Neural progenitor cell (in vitro differentiated cells): ENCODE measurements around the gene BLOC1S1. TPM values are rescaled to one million over a fixed set of nuclear protein-coding genes. Genes with fewer than 3 reads are reported as not detected.

ENCODE experiments used
- DNase-seq: peaks from one replicate; pipeline ENCODE4 v3.0.0-alpha.2; 2016; ENCODE audit warnings: low spot score
- H2AFZ ChIP-seq: fragments of 200-600 bp; sonication (generic); replicated peaks from 2 replicates; pipeline ENCODE4 v1.6.1; 2016; ENCODE audit warnings: antibody characterized with exemption
- H3F3A ChIP-seq: fragments of 200-600 bp; sonication (generic); 2 replicates; pipeline ENCODE4 v1.6.1; 2016; ENCODE audit warnings: antibody characterized with exemption, low read depth
- H3K27ac ChIP-seq: fragments of 200-600 bp; sonication (generic); 2 replicates; pipeline ENCODE4 v1.5.1; 2016; ENCODE audit warnings: mild to moderate bottlenecking
- H3K27me3 ChIP-seq: fragments of 200-600 bp; sonication (generic); 2 replicates; pipeline ENCODE4 v1.6.1; 2016; ENCODE audit warnings: mild to moderate bottlenecking, moderate library complexity
- H3K36me3 ChIP-seq: fragments of 200-600 bp; sonication (generic); 2 replicates; pipeline ENCODE4 v1.5.1; 2016
- H3K4me1 ChIP-seq: fragments of 200-600 bp; sonication (generic); 2 replicates; pipeline ENCODE4 v1.6.1; 2016; ENCODE audit warnings: mixed run types
- H3K4me2 ChIP-seq: fragments of 200-600 bp; sonication (generic); 2 replicates; pipeline ENCODE4 v1.6.1; 2016
- H3K4me3 ChIP-seq: fragments of 200-600 bp; sonication (generic); 2 replicates; pipeline ENCODE4 v1.5.1; 2016
- H3K79me2 ChIP-seq: fragments of 200-600 bp; sonication (generic); 2 replicates; pipeline ENCODE4 v1.6.1; 2016; ENCODE audit warnings: low read depth
- H3K9ac ChIP-seq: fragments of 200-600 bp; sonication (generic); 2 replicates; pipeline ENCODE4 v1.6.1; 2016
- H3K9me3 ChIP-seq: fragments of 200-600 bp; sonication (generic); 2 replicates; pipeline ENCODE4 v1.5.1; 2016; ENCODE audit warnings: low read depth
- H4K20me1 ChIP-seq: fragments of 200-600 bp; sonication (generic); 2 replicates; pipeline ENCODE4 v1.6.1; 2016; ENCODE audit warnings: low read depth
- H3K27ac Mint-ChIP-seq: 3 replicates; pipeline ENCODE4 v1.8.0; 2021; ENCODE audit warnings: mixed read lengths
- H3K27me3 Mint-ChIP-seq: 2 replicates; pipeline ENCODE4 v1.8.0; 2022; ENCODE audit warnings: low read depth, mild to moderate bottlenecking, inconsistent platforms, moderate library complexity, mixed read lengths; ENCODE audit not compliant: insufficient read depth
- H3K36me3 Mint-ChIP-seq: 3 replicates; pipeline ENCODE4 v1.8.0; 2021; ENCODE audit warnings: mixed read lengths
- H3K4me1 Mint-ChIP-seq: 3 replicates; pipeline ENCODE4 v1.8.0; 2021; ENCODE audit warnings: mixed read lengths
- H3K4me3 Mint-ChIP-seq: 3 replicates; pipeline ENCODE4 v1.8.0; 2021; ENCODE audit warnings: mild to moderate bottlenecking, moderate library complexity, mixed read lengths
- H3K9me3 Mint-ChIP-seq: 3 replicates; pipeline ENCODE4 v1.8.0; 2020; ENCODE audit warnings: mixed read lengths
- EZH2 ChIP-seq: fragments of 200-600 bp; sonication (generic); IDR thresholded peaks from 2 replicates; pipeline ENCODE4 v1.6.1; 2017; ENCODE audit warnings: antibody characterized with exemption, mild to moderate bottlenecking, moderate library complexity
- EZH2phosphoT487 ChIP-seq: fragments of 200-600 bp; sonication (generic); IDR thresholded peaks from 2 replicates; pipeline ENCODE4 v1.6.1; 2017; ENCODE audit warnings: antibody characterized with exemption
- small RNA-seq: library from RNA; depleted of rRNA; stranded (forward); fragments of <200 nt; gene quantifications from one replicate; pipeline ENCODE3, GENCODE V24; 2015
- total RNA-seq: library from RNA; depleted of rRNA; stranded (reverse); fragments of >200 nt; gene quantifications from 2 replicates; pipeline ENCODE4 v1.2.3, GENCODE V29; 2015; ENCODE audit warnings: low replicate concordance
- TF ChIP-seq, protein P1 (sequence below): fragments of 200-600 bp; sonication (generic); IDR thresholded peaks from 2 replicates; pipeline ENCODE4 v1.5.1; 2017; ENCODE audit warnings: antibody characterized with exemption, mild to moderate bottlenecking

BLOC1S1 gene
- total RNA-seq, 1 donor from 2014 or later = 48.1 TPM

DNA sequence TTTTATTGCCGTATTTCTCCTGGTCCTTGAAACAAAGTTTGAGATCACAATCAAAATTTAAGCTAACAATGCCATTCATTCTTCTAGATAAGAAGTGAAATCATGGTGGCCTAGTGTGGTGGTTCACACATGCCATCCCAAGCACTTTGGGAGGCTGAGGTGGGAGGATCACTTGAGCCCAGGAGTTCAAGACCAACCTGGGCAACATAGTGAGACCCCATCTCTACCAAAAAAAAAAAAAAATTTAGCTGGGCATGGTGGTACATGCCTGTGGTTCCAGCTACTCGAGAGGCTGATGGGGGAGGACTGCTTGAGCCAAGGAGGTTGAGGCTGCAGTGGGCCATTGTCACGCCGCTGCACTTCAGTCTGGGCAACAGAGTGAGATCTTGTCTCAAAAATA, 51.3 kb downstream of the BLOC1S1 start:
- peaks cover 20% of the 10 kb centered on the region for H3K79me2 ChIP-seq
- H3K4me2 ChIP-seq = no peak overlapping the region
- no peak overlapping the region for H3K4me3 Mint-ChIP-seq
- H3K4me1 Mint-ChIP-seq = peaks cover 14% of the 10 kb centered on the region
- H3F3A ChIP-seq = peaks cover 3% of the 10 kb centered on the region
- H3K27ac ChIP-seq = no peak overlapping the region
- no peaks in the 10 kb centered on the region for H3K27me3 ChIP-seq
- H3K4me3 ChIP-seq = no peak overlapping the region
- TF ChIP-seq EZH2phosphoT487 = no peak
- TF ChIP-seq, protein P1, sequence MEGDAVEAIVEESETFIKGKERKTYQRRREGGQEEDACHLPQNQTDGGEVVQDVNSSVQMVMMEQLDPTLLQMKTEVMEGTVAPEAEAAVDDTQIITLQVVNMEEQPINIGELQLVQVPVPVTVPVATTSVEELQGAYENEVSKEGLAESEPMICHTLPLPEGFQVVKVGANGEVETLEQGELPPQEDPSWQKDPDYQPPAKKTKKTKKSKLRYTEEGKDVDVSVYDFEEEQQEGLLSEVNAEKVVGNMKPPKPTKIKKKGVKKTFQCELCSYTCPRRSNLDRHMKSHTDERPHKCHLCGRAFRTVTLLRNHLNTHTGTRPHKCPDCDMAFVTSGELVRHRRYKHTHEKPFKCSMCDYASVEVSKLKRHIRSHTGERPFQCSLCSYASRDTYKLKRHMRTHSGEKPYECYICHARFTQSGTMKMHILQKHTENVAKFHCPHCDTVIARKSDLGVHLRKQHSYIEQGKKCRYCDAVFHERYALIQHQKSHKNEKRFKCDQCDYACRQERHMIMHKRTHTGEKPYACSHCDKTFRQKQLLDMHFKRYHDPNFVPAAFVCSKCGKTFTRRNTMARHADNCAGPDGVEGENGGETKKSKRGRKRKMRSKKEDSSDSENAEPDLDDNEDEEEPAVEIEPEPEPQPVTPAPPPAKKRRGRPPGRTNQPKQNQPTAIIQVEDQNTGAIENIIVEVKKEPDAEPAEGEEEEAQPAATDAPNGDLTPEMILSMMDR = no peak
- TF ChIP-seq EZH2 = no peak
- DNase-seq = no peak
- no peak overlapping the region for H2AFZ ChIP-seq
- H3K4me1 ChIP-seq = no peaks in the 10 kb centered on the region
- peaks cover 4% of the 10 kb centered on the region for H3K36me3 ChIP-seq
- no peaks in the 10 kb centered on the region for H3K9me3 ChIP-seq
- H3K36me3 Mint-ChIP-seq = peaks cover 30% of the 10 kb centered on the region
- H3K9me3 Mint-ChIP-seq = no peaks in the 10 kb centered on the region
- H3K27me3 Mint-ChIP-seq = peaks cover 4% of the 10 kb centered on the region
- peaks cover 63% of the 10 kb centered on the region for H4K20me1 ChIP-seq
- no peak overlapping the region for H3K27ac Mint-ChIP-seq
- H3K9ac ChIP-seq = no peak overlapping the region

Small RNA genes lying within 50 kb of the gene (small RNA-seq; reads per million reads assigned to genes)
- gene AC009779.1 = not detected
- gene RF00017 = not detected

Other genes starting within 250 kb of the BLOC1S1 start
- gene OR6C70, start 245.9 kb upstream of the BLOC1S1 start, total RNA-seq = not detected in 2 replicates
- not detected in 2 replicates for gene OR6C68, start 223.7 kb upstream of the BLOC1S1 start, total RNA-seq
- not detected in 2 replicates for gene OR6C4, start 166.4 kb upstream of the BLOC1S1 start, total RNA-seq
- not detected in 2 replicates for gene OR2AP1, start 143.6 kb upstream of the BLOC1S1 start, total RNA-seq
- gene OR10P1, start 79.2 kb upstream of the BLOC1S1 start, total RNA-seq = not detected in 2 replicates
- 43.4 and 75.2 TPM in 2 replicates for gene ITGA7, start 8.1 kb upstream of the BLOC1S1 start, total RNA-seq
- gene RDH5, start 4.3 kb downstream of the BLOC1S1 start, total RNA-seq = 3.0 and 14.6 TPM in 2 replicates
- gene CD63, start 13.0 kb downstream of the BLOC1S1 start, total RNA-seq = 257 and 305 TPM in 2 replicates
- 9.1 and 21.9 TPM in 2 replicates for gene GDF11, start 27.1 kb downstream of the BLOC1S1 start, total RNA-seq
- 166 and 266 TPM in 2 replicates for gene SARNP, start 101.7 kb downstream of the BLOC1S1 start, total RNA-seq
- 12.5 and 16.0 TPM in 2 replicates for gene ORMDL2, start 102.0 kb downstream of the BLOC1S1 start, total RNA-seq
- 29.9 and 39.9 TPM in 2 replicates for gene DNAJC14, start 113.5 kb downstream of the BLOC1S1 start, total RNA-seq
- 0.13 and 0.28 TPM in 2 replicates for gene MMP19, start 126.9 kb downstream of the BLOC1S1 start, total RNA-seq
- gene PYM1, start 211.8 kb downstream of the BLOC1S1 start, total RNA-seq = 44.6 and 72.5 TPM in 2 replicates
- 24.1 and 27.0 TPM in 2 replicates for gene DGKA, start 215.1 kb downstream of the BLOC1S1 start, total RNA-seq
- gene PMEL, start 250.0 kb downstream of the BLOC1S1 start, total RNA-seq = 207 and 301 TPM in 2 replicates